Cardiac muscle cell (in vitro differentiated cells and primary cell): Measurements from ENCODE around the gene AASDH. TPM values are rescaled to one million over a fixed set of nuclear protein-coding genes. Genes with fewer than 3 reads are reported as not detected.

Experiments used
- polyA plus RNA-seq: library from polyadenylated mRNA; unstranded; fragments of >200 nt; fragmentation: Nextera tagmentation; extraction: Ambion mirVana; gene quantifications from 2 replicates; pipeline ENCODE4 v1.2.1, GENCODE V29; 2016
- total RNA-seq: library from RNA; depleted of rRNA; stranded (reverse); fragments of >200 nt; gene quantifications from 2 replicates; pipeline ENCODE4 v1.2.3, GENCODE V29; 2016

Gene AASDH
- total and polyA plus RNA-seq, 2 experiments from 2014 or later = 8.4 to 15.7 TPM

Other genes with a start within 250 kb of the AASDH start
- 13.7 and 14.7 TPM in 2 replicates for gene PPAT, start 48.1 kb upstream of the AASDH start, total RNA-seq
- 21.6 and 27.4 TPM in 2 replicates for gene PPAT, start 48.1 kb upstream of the AASDH start, polyA plus RNA-seq
- 65.3 and 67.1 TPM in 2 replicates for gene PAICS, start 48.8 kb upstream of the AASDH start, total RNA-seq
- gene PAICS, start 48.8 kb upstream of the AASDH start, polyA plus RNA-seq = 115 and 133 TPM in 2 replicates
- 35.3 and 46.9 TPM in 2 replicates for gene SRP72, start 80.1 kb upstream of the AASDH start, total RNA-seq
- 87.1 and 104 TPM in 2 replicates for gene SRP72, start 80.1 kb upstream of the AASDH start, polyA plus RNA-seq
- gene ARL9, start 118.3 kb upstream of the AASDH start, total RNA-seq = 0.04 and 0.06 TPM in 2 replicates
- 0.06 and 0.98 TPM in 2 replicates for gene ARL9, start 118.3 kb upstream of the AASDH start, polyA plus RNA-seq